CD4-positive, alpha-beta T cell (primary cell): ENCODE data around the gene PKNOX2. TPM values are rescaled to one million over a fixed set of nuclear protein-coding genes. Genes with fewer than 3 reads are reported as not detected.

Experiments
- ATAC-seq: fragments of 200-7000 bp; cut with Tn5 transposase; one replicate; pipeline ENCODE4 v1.10.0; 2022; ENCODE audit warnings: mild to moderate bottlenecking; ENCODE audit not compliant: poor library complexity
- CTCF ChIA-PET: fragments of 350-600 bp; sonication (Branson Sonifier 250); formaldehyde crosslinking; loops from one replicate; lab custom pipeline; 2021; ENCODE audit warnings: antibody characterized with exemption, inconsistent platforms; lab: Charles Lee
- POLR2A ChIA-PET: fragments of 350-600 bp; sonication (Branson Sonifier 250); formaldehyde crosslinking; loops from one replicate; lab custom pipeline; 2021; ENCODE audit warnings: antibody characterized with exemption, inconsistent platforms; lab: Charles Lee
- DNase-seq, 14 experiments: peaks; one replicate each; pipeline ENCODE4 v3.0.0-alpha.2; 2013 to 2020; ENCODE audit warnings: mixed read lengths in 2 of 14
- H3K27ac ChIP-seq, 2 donors: one replicate each; pipeline versions ENCODE4 v1.5.1 to v1.7.0; 2013; ENCODE audit warnings: low read length in 2 of 2, low read depth in 1 of 2, mild to moderate bottlenecking in 1 of 2
- H3K27me3 ChIP-seq, 2 experiments: 1 replicate in 1 of 2; 2 replicates in 1 of 2; pipeline versions ENCODE4 v1.6.1 to v1.7.0; 2013; ENCODE audit warnings: low read length in 2 of 2, control low read depth in 1 of 2, mild to moderate bottlenecking in 1 of 2, moderate library complexity in 1 of 2; ENCODE audit not compliant: insufficient read depth in 2 of 2, control insufficient read depth in 1 of 2
- H3K36me3 ChIP-seq: one replicate; pipeline ENCODE4 v1.6.1; 2013; ENCODE audit warnings: low read length, control low read depth; ENCODE audit not compliant: insufficient read depth
- H3K4me1 ChIP-seq: one replicate; pipeline ENCODE4 v1.6.1; 2013; ENCODE audit warnings: low read length, control low read depth; ENCODE audit not compliant: insufficient read depth
- H3K4me3 ChIP-seq: one replicate; pipeline ENCODE4 v1.5.1; 2013; ENCODE audit warnings: mild to moderate bottlenecking, low read length, moderate library complexity
- H3K9me3 ChIP-seq, 2 experiments: 1 replicate in 1 of 2; 2 replicates in 1 of 2; pipeline versions ENCODE4 v1.6.1 to v1.7.0; 2013; ENCODE audit warnings: low read length in 2 of 2, mild to moderate bottlenecking in 2 of 2, control low read depth in 1 of 2, moderate library complexity in 1 of 2; ENCODE audit not compliant: control insufficient read depth in 1 of 2, insufficient read depth in 1 of 2
- H3K27ac Mint-ChIP-seq: one replicate; pipeline ENCODE4 v1.8.0; 2020; ENCODE audit warnings: mixed read lengths
- H3K27me3 Mint-ChIP-seq: one replicate; pipeline ENCODE4 v1.8.0; 2021; ENCODE audit warnings: mixed read lengths
- H3K36me3 Mint-ChIP-seq: one replicate; pipeline ENCODE4 v1.8.0; 2021; ENCODE audit warnings: low read depth, mixed read lengths
- H3K4me1 Mint-ChIP-seq: one replicate; pipeline ENCODE4 v1.8.0; 2021; ENCODE audit warnings: low read depth, mixed read lengths
- H3K4me3 Mint-ChIP-seq: one replicate; pipeline ENCODE4 v1.8.0; 2020; ENCODE audit warnings: mild to moderate bottlenecking, mixed read lengths
- H3K9me3 Mint-ChIP-seq: one replicate; pipeline ENCODE4 v1.8.0; 2020; ENCODE audit warnings: mixed read lengths
- intact Hi-C, 2 experiments: fragments of 100-400 bp; cut with DNase I in 1 of 2; cut with micrococcal nuclease in 1 of 2; formaldehyde crosslinking; loops; one replicate each; pipeline versions ENCODE4 v1.15.1 to v1.9.0; 2023 to 2025; cut with DNase I, micrococcal nuclease
- total RNA-seq, 174 experiments: library from RNA in 2 of 174; stranded (reverse) in 2 of 174; gene quantifications; one replicate each; pipeline ENCODE4 v1.2.3 and lab custom pipeline; 2021 to 2026
- TF ChIP-seq, protein P1 (sequence below): fragments of 200-600 bp; IDR thresholded peaks from one replicate; pipeline ENCODE4 v1.8.0; 2022; ENCODE audit warnings: antibody characterized with exemption, mild to moderate bottlenecking

The PKNOX2 gene
- total RNA-seq, 2 experiments from 2014 or later: not detected

DNA sequence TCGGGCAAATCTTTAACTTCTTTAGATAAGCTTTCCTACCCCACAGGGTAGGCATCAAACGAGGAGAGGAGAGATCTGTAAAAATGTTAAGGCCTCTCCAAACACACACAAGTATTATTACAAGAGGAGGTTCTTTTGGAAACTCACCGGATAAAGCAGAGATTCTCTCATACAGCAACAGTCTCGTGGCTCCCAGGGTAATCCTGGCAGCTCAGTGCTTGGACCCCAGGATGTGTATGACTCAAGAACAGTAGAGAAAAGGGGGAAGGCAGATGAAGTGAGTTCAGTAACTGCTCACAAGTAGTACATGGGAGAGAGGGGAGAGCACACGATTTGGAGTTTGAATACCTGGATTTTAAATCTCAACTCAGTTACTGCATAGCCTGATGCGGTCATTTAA is 210.6 kb downstream of the PKNOX2 start:
- ChIA-PET POLR2A (no interaction called here), CTCF (no interaction called here)
- H3K4me1 ChIP-seq: no peaks in the 10 kb centered on the region

DNA sequence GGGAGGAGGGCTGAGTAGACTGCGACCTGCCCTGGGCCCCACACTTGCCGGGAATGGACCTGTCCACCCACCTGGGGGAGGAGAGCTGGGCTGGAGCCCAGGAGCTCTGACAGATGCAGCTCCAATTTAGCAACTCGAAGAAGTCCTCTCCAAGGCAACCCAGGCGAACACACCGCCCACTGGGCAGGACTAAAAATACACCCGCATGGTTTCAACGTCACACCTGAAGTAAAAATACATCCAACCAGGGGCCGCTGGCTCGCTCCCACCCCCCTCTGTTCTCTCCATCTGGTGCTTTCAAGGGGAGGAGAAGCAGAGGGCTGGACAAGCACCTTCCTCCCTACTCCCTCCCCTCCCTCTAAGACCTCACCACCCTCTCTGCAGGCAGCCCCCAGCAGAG is 211.6 kb downstream of the PKNOX2 start:
- Histone ChIP-seq H3K27ac (no peak overlapping the region), H3K4me1 (no peaks in the 10 kb centered on the region), H3K9me3 (peaks cover 0 to 5% of the 10 kb centered on the region in 2 experiments), H3K4me3 (no peak overlapping the region), H3K27me3 (peaks cover 15% of the 10 kb centered on the region in 2 experiments), H3K36me3 (no peaks in the 10 kb centered on the region)
- intact Hi-C loops: no loop called here
- Mint-ChIP-seq H3K27ac (no peak overlapping the region), H3K9me3 (no peaks in the 10 kb centered on the region), H3K4me1 (no peaks in the 10 kb centered on the region), H3K27me3 (peaks cover 56% of the 10 kb centered on the region), H3K36me3 (no peaks in the 10 kb centered on the region), H3K4me3 (no peak overlapping the region)
- no peak for ATAC-seq
- CTCF ChIA-PET: no interaction called here
- POLR2A ChIA-PET: no interaction called here
- TF ChIP-seq, protein P1, sequence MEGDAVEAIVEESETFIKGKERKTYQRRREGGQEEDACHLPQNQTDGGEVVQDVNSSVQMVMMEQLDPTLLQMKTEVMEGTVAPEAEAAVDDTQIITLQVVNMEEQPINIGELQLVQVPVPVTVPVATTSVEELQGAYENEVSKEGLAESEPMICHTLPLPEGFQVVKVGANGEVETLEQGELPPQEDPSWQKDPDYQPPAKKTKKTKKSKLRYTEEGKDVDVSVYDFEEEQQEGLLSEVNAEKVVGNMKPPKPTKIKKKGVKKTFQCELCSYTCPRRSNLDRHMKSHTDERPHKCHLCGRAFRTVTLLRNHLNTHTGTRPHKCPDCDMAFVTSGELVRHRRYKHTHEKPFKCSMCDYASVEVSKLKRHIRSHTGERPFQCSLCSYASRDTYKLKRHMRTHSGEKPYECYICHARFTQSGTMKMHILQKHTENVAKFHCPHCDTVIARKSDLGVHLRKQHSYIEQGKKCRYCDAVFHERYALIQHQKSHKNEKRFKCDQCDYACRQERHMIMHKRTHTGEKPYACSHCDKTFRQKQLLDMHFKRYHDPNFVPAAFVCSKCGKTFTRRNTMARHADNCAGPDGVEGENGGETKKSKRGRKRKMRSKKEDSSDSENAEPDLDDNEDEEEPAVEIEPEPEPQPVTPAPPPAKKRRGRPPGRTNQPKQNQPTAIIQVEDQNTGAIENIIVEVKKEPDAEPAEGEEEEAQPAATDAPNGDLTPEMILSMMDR: no peak
- DNase-seq: no peak

More for the DNA sequence above, 210.6 kb downstream of the PKNOX2 start:
- H3K4me1 Mint-ChIP-seq: no peaks in the 10 kb centered on the region
- no peak for DNase-seq
- intact Hi-C loops: no loop called here
- ATAC-seq: no peak
- Histone ChIP-seq H3K36me3 (no peaks in the 10 kb centered on the region), H3K27ac (no peak overlapping the region), H3K27me3 (peaks cover 8 to 22% of the 10 kb centered on the region in 2 experiments), H3K9me3 (peaks cover 0 to 5% of the 10 kb centered on the region in 2 experiments), H3K4me3 (no peak overlapping the region)
- TF ChIP-seq, protein P1: no peak
- H3K27ac Mint-ChIP-seq: no peak overlapping the region
- H3K27me3 Mint-ChIP-seq: peaks cover 56% of the 10 kb centered on the region
- no peaks in the 10 kb centered on the region for H3K36me3 Mint-ChIP-seq
- no peak overlapping the region for H3K4me3 Mint-ChIP-seq
- no peaks in the 10 kb centered on the region for H3K9me3 Mint-ChIP-seq

DNA sequence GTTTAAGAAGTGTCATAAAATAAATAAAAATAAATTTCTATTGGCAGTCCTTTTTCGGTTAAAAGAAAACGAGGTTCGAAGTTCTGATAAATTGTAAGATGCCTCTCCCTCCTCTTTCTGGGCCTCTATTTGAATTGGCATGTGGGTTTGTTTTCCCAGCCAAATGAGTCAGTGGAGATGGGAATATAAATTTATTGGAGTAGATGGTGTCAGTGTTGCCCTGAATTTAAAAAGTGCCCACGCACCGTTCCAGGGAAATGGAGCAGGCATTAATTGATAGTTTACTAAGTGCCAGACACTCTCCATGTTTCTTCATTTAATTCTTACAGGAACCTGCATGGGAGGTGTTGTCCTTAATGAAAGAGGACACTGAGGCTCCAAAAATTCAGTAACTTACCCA is 212.3 kb downstream of the PKNOX2 start:
- Histone ChIP-seq H3K27me3 (peaks cover 13 to 15% of the 10 kb centered on the region in 2 experiments), H3K9me3 (peaks cover 0 to 5% of the 10 kb centered on the region in 2 experiments), H3K36me3 (no peaks in the 10 kb centered on the region), H3K4me1 (no peaks in the 10 kb centered on the region), H3K4me3 (no peak overlapping the region), H3K27ac (no peak overlapping the region)
- DNase-seq (no peak), ATAC-seq (no peak)
- Mint-ChIP-seq H3K27me3 (peaks cover 60% of the 10 kb centered on the region), H3K36me3 (no peaks in the 10 kb centered on the region), H3K9me3 (no peaks in the 10 kb centered on the region), H3K4me3 (no peak overlapping the region), H3K4me1 (no peaks in the 10 kb centered on the region), H3K27ac (no peak overlapping the region)
- ChIA-PET CTCF (no interaction called here), POLR2A (no interaction called here)
- TF ChIP-seq, protein P1: no peak
- intact Hi-C loops: no loop called here
